ENCODE measurements around the gene QPCT.

Gene QPCT

GRCh38 chr2:37364351-37364750, 19.9 kb downstream of the QPCT start:
- no peak for TF ChIP-seq CTCF (IDR thresholded peaks at IDR 0.05; ENCODE audit: borderline replicate concordance, insufficient read depth, low read depth, low read length)
- H3K4me3 ChIP-seq (ENCODE audit: low read depth, low read length), result no peak overlapping the region

GRCh38 chr2:37365669-37366068, 21.2 kb downstream of the QPCT start:
- TF ChIP-seq CTCF (IDR thresholded peaks at IDR 0.05; ENCODE audit: borderline replicate concordance, insufficient read depth, low read depth, low read length), result no peak
- no peak overlapping the region for H3K4me3 ChIP-seq (ENCODE audit: low read depth, low read length)

- TF ChIP-seq CTCF (IDR thresholded peaks at IDR 0.05; ENCODE audit: borderline replicate concordance, insufficient read depth, low read depth, low read length), result no peak
- H3K4me3 ChIP-seq (ENCODE audit: low read depth, low read length), result no peak overlapping the region
Measured at GRCh38 chr2:37366773-37367172, 22.3 kb downstream of the QPCT start.

- TF ChIP-seq CTCF (IDR thresholded peaks at IDR 0.05; ENCODE audit: borderline replicate concordance, insufficient read depth, low read depth, low read length), result no peak
- no peak overlapping the region for H3K4me3 ChIP-seq (ENCODE audit: low read depth, low read length)
Measured at GRCh38 chr2:37367310-37367709, 22.9 kb downstream of the QPCT start.

DNA sequence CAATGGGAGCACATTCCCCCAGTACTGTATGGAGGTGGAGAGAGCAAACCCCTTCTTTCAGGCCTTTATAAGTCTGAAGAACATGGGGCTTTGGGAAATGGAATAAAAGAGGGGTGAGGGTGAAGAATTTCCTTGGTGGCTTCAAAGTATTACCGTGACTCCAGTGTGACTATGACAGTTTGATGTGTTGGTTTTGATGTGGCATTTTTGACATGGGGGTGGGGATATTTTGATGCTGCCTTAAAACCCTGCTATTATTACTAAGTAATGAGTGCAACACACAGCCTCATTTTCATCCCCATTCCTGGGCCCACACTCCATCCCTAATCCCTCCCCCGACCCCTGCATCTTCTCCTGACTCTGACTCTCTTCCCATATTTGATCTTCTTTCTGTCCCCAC, 23.6 kb downstream of the QPCT start:
- TF ChIP-seq CTCF (IDR thresholded peaks at IDR 0.05; ENCODE audit: borderline replicate concordance, insufficient read depth, low read depth, low read length), result no peak
- no peak overlapping the region for H3K4me3 ChIP-seq (ENCODE audit: low read depth, low read length)

DNA sequence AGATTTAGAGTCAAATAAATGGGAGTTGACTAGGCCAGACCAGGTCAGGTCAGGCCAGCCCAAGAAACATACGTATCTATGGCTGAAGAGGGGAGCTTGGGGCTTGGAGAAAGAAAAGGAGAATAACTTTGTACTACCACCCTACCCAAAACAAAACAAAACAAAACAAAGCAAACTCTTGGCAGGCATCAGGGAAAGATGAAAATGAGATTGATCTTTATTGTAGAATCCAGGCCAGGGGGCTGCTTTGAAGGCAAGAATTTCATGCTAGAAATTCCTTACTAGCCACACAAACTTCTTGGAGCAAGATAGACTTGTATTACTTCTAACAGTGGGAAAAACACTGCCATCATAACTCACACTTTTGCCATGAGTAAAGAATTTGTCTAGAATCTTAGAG, 26.2 kb downstream of the QPCT start:
- TF ChIP-seq CTCF (IDR thresholded peaks at IDR 0.05; ENCODE audit: borderline replicate concordance, insufficient read depth, low read depth, low read length), result no peak
- no peak overlapping the region for H3K4me3 ChIP-seq (ENCODE audit: low read depth, low read length)

DNA sequence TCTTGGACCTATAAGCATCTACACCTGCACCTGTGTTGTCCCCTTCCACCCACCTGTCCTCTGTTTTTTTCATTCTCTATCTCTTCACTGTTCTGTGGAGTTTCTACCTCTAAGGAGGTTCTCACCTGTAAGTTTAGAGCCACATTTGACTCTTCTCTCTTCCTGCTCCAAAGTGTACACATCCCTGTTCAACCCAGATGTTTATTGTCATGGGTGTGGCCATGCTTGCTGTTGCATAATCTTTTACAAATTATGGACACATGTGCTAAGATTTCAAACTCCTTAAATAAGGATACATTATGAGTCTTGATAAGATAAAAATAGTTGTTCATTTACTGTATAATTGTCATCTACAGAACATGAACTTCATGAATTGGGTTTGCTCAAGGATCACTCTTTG, 27.6 kb downstream of the QPCT start:
- H3K4me3 ChIP-seq (ENCODE audit: low read depth, low read length), result no peak overlapping the region
- TF ChIP-seq CTCF (IDR thresholded peaks at IDR 0.05; ENCODE audit: borderline replicate concordance, insufficient read depth, low read depth, low read length), result no peak

Data from GM12875 (cell line).